OCI-LY3 (cell line): ENCODE measurements around the gene TNFAIP8L3.

Source experiments
- CTCF ChIP-seq: fragments of 200-600, 300-600 bp; sonication (generic); IDR thresholded peaks from 2 replicates; pipeline ENCODE4 v1.5.1; 2014; ENCODE audit warnings: antibody characterized with exemption, low read length, low read depth
- EZH2phosphoT487 ChIP-seq: fragments of 200-600 bp; shearing (Covaris generic); IDR thresholded peaks from 2 replicates; pipeline ENCODE4 v1.6.1; 2018; ENCODE audit warnings: antibody characterized with exemption, mixed run types, low read depth

- TF ChIP-seq CTCF (no peak), EZH2phosphoT487 (no peak)
Observed at GRCh38 chr15:51065781-51066180, 28.9 kb downstream of the TNFAIP8L3 start.
